A549 (cell line): ENCODE results near the gene SDS. TPM values are rescaled to one million over a fixed set of nuclear protein-coding genes. Genes with fewer than 3 reads are reported as not detected.

Source experiments
- ATAC-seq, 2 experiments: fragments of 200-7000 bp in 1 of 2; fragments of >200 bp in 1 of 2; cut with Nextera tagmentation in 1 of 2; cut with Tn5 transposase in 1 of 2; 3 replicates each; pipeline versions ENCODE4 v1.8.0 to v1.9.1; 2018 to 2020; ENCODE audit warnings: mild to moderate bottlenecking in 1 of 2, moderate library complexity in 1 of 2
- CTCF ChIA-PET: fragments of 300-600 bp; sonication (Branson Sonifier 250); formaldehyde crosslinking; extraction: SDS; loops from one replicate; lab custom pipeline; 2021; ENCODE audit warnings: antibody characterized with exemption, inconsistent platforms; lab: Yijun Ruan, JAX
- POLR2A ChIA-PET: fragments of 350-600 bp; formaldehyde crosslinking; extraction: SDS; loops from one replicate; lab custom pipeline; 2021; ENCODE audit warnings: antibody characterized with exemption, inconsistent platforms; lab: Yijun Ruan, JAX
- DNase-seq, 2 experiments: peaks; one replicate each; pipeline versions ENCODE4 v3.0.0 to v3.0.0-alpha.2; 2011 to 2016; ENCODE audit warnings: low read depth in 1 of 2, low spot score in 1 of 2
- FAIRE-seq: peaks from 2 replicates; lab custom pipeline; 2011; peaks lifted over from hg19 to GRCh38; lab: Jason Lieb, UNC
- H3K27ac ChIP-seq, 2 experiments: fragments of >200 bp; sonication (Bioruptor Twin); formaldehyde crosslinking; 3 replicates each; pipeline ENCODE4 v1.5.1; 2016 to 2017
- H3K4me1 ChIP-seq: fragments of >200 bp; sonication (Bioruptor Twin); formaldehyde crosslinking; 3 replicates; pipeline ENCODE4 v1.6.1; 2016
- H3K4me2 ChIP-seq: fragments of >200 bp; sonication (Bioruptor Twin); formaldehyde crosslinking; 3 replicates; pipeline ENCODE4 v1.6.1; 2016
- H3K4me3 ChIP-seq: fragments of >200 bp; sonication (Bioruptor Twin); formaldehyde crosslinking; 3 replicates; pipeline ENCODE4 v1.5.1; 2016
- H3K9me3 ChIP-seq: fragments of >200 bp; sonication (Bioruptor Twin); formaldehyde crosslinking; 3 replicates; pipeline ENCODE4 v1.6.1; 2016
- BHLHE40 ChIP-seq: IDR thresholded peaks from 2 replicates; pipeline ENCODE4 v1.6.1; 2012; ENCODE audit warnings: low read depth, low read length, inconsistent platforms
- CBX8 ChIP-seq: fragments of 200-600 bp; sonication (generic); IDR thresholded peaks from 2 replicates; pipeline ENCODE4 v1.6.1; 2016
- CEBPB ChIP-seq, 2 experiments: fragments of >200 bp in 1 of 2; sonication (Bioruptor Twin) in 1 of 2; formaldehyde crosslinking in 1 of 2; IDR thresholded peaks; 2 replicates each; pipeline ENCODE4 v1.6.1; 2012 to 2016
- CHD2 ChIP-seq: fragments of 150-350 bp; IDR thresholded peaks from 2 replicates; pipeline ENCODE4 v1.6.1; 2014; ENCODE audit warnings: low read length; ENCODE audit not compliant: partially characterized antibody
- CHD4 ChIP-seq: fragments of 200-600 bp; sonication (generic); IDR thresholded peaks from 2 replicates; pipeline ENCODE4 v1.6.1; 2016; ENCODE audit warnings: antibody characterized with exemption, mild to moderate bottlenecking, borderline replicate concordance
- EP300 ChIP-seq, 2 experiments: fragments of >200 bp; sonication (Bioruptor Twin); formaldehyde crosslinking; IDR thresholded peaks; 2 replicates in 1 of 2; 3 replicates in 1 of 2; pipeline ENCODE4 v1.6.1; 2016 to 2017
- ESRRA ChIP-seq: fragments of 150-350 bp; IDR thresholded peaks from 2 replicates; pipeline ENCODE4 v1.6.1; 2014; ENCODE audit warnings: mild to moderate bottlenecking, low read length, borderline replicate concordance
- FOSL2 ChIP-seq, 2 experiments: fragments of 450-650 bp in 1 of 2; fragments of >200 bp in 1 of 2; sonication (Bioruptor Twin) in 1 of 2; formaldehyde crosslinking; IDR thresholded peaks; 2 replicates each; pipeline versions ENCODE4 v1.5.0 to v1.6.1; 2016 to 2020; ENCODE audit warnings: mild to moderate bottlenecking in 1 of 2, moderate library complexity in 1 of 2
- FOXS1 ChIP-seq: fragments of 250-450 bp; sonication (Bioruptor Pico); IDR thresholded peaks from 2 replicates; pipeline ENCODE4 v1.5.0; 2020; ENCODE audit warnings: mild to moderate bottlenecking, moderate library complexity
- HDAC2 ChIP-seq: fragments of 200-600 bp; sonication (generic); IDR thresholded peaks from 2 replicates; pipeline ENCODE4 v1.6.1; 2016
- HEYL ChIP-seq: fragments of 250-450 bp; sonication (Bioruptor Pico); IDR thresholded peaks from 2 replicates; pipeline ENCODE4 v1.8.0; 2021; ENCODE audit warnings: mild to moderate bottlenecking, moderate library complexity
- HMGXB4 ChIP-seq: fragments of 250-450 bp; sonication (Bioruptor Pico); IDR thresholded peaks from 2 replicates; pipeline ENCODE4 v1.5.0; 2021; ENCODE audit warnings: mild to moderate bottlenecking, moderate library complexity, borderline replicate concordance
- HOXA7 ChIP-seq: fragments of 250-450 bp; sonication (Bioruptor Pico); IDR thresholded peaks from 2 replicates; pipeline ENCODE4 v1.5.0; 2020; ENCODE audit warnings: mild to moderate bottlenecking, moderate library complexity
- HOXB5 ChIP-seq: fragments of 250-450 bp; sonication (Bioruptor Pico); IDR thresholded peaks from 2 replicates; pipeline ENCODE4 v1.5.0; 2020; ENCODE audit warnings: mild to moderate bottlenecking, moderate library complexity
- JUN ChIP-seq, 2 experiments: fragments of >200 bp; sonication (Bioruptor Twin); formaldehyde crosslinking; IDR thresholded peaks; 2 replicates in 1 of 2; 3 replicates in 1 of 2; pipeline ENCODE4 v1.6.1; 2016 to 2017
- JUNB ChIP-seq: fragments of >200 bp; sonication (Bioruptor Twin); formaldehyde crosslinking; IDR thresholded peaks from 2 replicates; pipeline ENCODE4 v1.6.1; 2016
- KDM1A ChIP-seq: fragments of 200-600 bp; sonication (generic); IDR thresholded peaks from 2 replicates; pipeline ENCODE4 v1.6.1; 2016; ENCODE audit warnings: low read depth, mild to moderate bottlenecking
- MYC ChIP-seq: IDR thresholded peaks from 2 replicates; pipeline ENCODE4 v1.6.1; 2012; ENCODE audit warnings: mild to moderate bottlenecking, inconsistent platforms, low read length, improper control_type of control experiment, borderline replicate concordance
- POLR2A ChIP-seq: IDR thresholded peaks from 2 replicates; pipeline ENCODE4 v1.6.1; 2012; ENCODE audit warnings: mild to moderate bottlenecking, low read length
- RCOR1 ChIP-seq: fragments of 150-350 bp; IDR thresholded peaks from 2 replicates; pipeline ENCODE4 v1.6.1; 2014; ENCODE audit warnings: antibody characterized with exemption, low read length, low read depth
- REST ChIP-seq: fragments of 200-600 bp; sonication (generic); IDR thresholded peaks from 2 replicates; pipeline ENCODE4 v1.6.1; 2016; ENCODE audit warnings: antibody characterized with exemption, mild to moderate bottlenecking, moderate library complexity
- SMC3 ChIP-seq: fragments of >200 bp; sonication (Bioruptor Twin); formaldehyde crosslinking; IDR thresholded peaks from 3 replicates; pipeline ENCODE4 v1.6.1; 2018; ENCODE audit warnings: inconsistent platforms
- SREBF2 ChIP-seq: fragments of 450-650 bp; IDR thresholded peaks from 2 replicates; pipeline ENCODE4 v1.6.1; 2014; ENCODE audit warnings: mild to moderate bottlenecking, moderate library complexity
- TFCP2L1 ChIP-seq: fragments of 250-450 bp; sonication (Bioruptor Pico); IDR thresholded peaks from 2 replicates; pipeline ENCODE4 v1.5.0; 2021; ENCODE audit warnings: mild to moderate bottlenecking
- ZC3H11A ChIP-seq: fragments of 450-650 bp; IDR thresholded peaks from 2 replicates; pipeline ENCODE4 v1.6.1; 2014; ENCODE audit warnings: antibody characterized with exemption, mild to moderate bottlenecking
- ZSCAN20 ChIP-seq: fragments of 250-450 bp; sonication (Bioruptor Pico); IDR thresholded peaks from 2 replicates; pipeline ENCODE4 v1.8.0; 2022; ENCODE audit warnings: mild to moderate bottlenecking, moderate library complexity
- WGBS: methylation state at CpG from one replicate; pipeline ENCODE4 v1.1.6; 2017; ENCODE audit errors: missing lambda C conversion rate; 5-methylcytosine and 5-hydroxymethylcytosine counted together
- polyA plus RNA-seq, 4 experiments: library from polyadenylated mRNA; depleted of rRNA in 3 of 4; stranded (reverse); fragments of >200 nt; fragmentation: RNase III in 1 of 4; extraction: RNeasy Plus Mini Kit Qiagen cat#74134 plus additional on column Dnase treatment in 1 of 4; gene quantifications; 2 replicates in 3 of 4; 3 replicates in 1 of 4; pipeline ENCODE4 v1.2.3, GENCODE V29; 2011 to 2017

Gene SDS
- polyA plus RNA-seq, 2 of the 4 experiments (the other 2 are of a cell fraction) = 3.9 to 7.3 TPM

GRCh38 chr12:113392988-113393579, 10.6 kb downstream of the SDS start (continued):
- no peak for TF ChIP-seq ZC3H11A
- no peak for TF ChIP-seq JUN (IDR thresholded peaks at IDR 0.05)
- TF ChIP-seq FOXS1 = no peak
- no peak for TF ChIP-seq TFCP2L1 (CRISPR knock-in tag)
- TF ChIP-seq MYC = no peak
- TF ChIP-seq POLR2A = no peak
- TF ChIP-seq, all 56 proteins: peak for 0

GRCh38 chr12:113392520-113392919, 11.2 kb downstream of the SDS start:
- WGBS = 86% methylated on average over 7 of the region's 7 CpGs
- FAIRE-seq (no peak), DNase-seq (no peak), ATAC-seq (no peak)
- TF ChIP-seq KDM1A (no peak), EP300 (IDR thresholded peaks at IDR 0.05) (no peak), ZC3H11A (no peak), HEYL (CRISPR knock-in tag) (no peak), RCOR1 (no peak), REST (no peak), ESRRA (no peak), MYC (no peak), CEBPB (IDR thresholded peaks at IDR 0.05) (no peak), SMC3 (no peak), BHLHE40 (no peak), ZSCAN20 (CRISPR knock-in tag) (no peak), CHD4 (no peak), FOXS1 (no peak), FOSL2 (IDR thresholded peaks at IDR 0.05) (no peak), FOSL2 (CRISPR knock-in tag; IDR thresholded peaks at IDR 0.05) (no peak), JUNB (no peak)
- Histone ChIP-seq H3K4me2 (no peak overlapping the region), H3K27ac (no peak overlapping the region), H3K9me3 (no peaks in the 10 kb centered on the region), H3K4me3 (no peak overlapping the region), H3K4me1 (no peaks in the 10 kb centered on the region)
- POLR2A ChIA-PET = no interaction called here
- CTCF ChIA-PET = interaction anchor here (0.6 to 1.4 kb wide), 3 partner anchors 14 to 33 kb away, joined by 3 to 4 read pairs (median 4); no protein-coding TSS in a partner anchor

GRCh38 chr12:113391650-113392337, 11.9 kb downstream of the SDS start:
- no peak for ATAC-seq
- H3K4me2 ChIP-seq = no peak overlapping the region
- H3K27ac ChIP-seq = no peak overlapping the region
- TF ChIP-seq SREBF2 (no peak), CHD2 (no peak), HOXB5 (CRISPR knock-in tag) (no peak), CBX8 (no peak), HDAC2 (no peak), HMGXB4 (CRISPR knock-in tag) (no peak), HOXA7 (CRISPR knock-in tag) (no peak)
- ChIA-PET POLR2A (no interaction called here), CTCF (interaction anchor here (0.6 to 1.4 kb wide), 3 partner anchors 15 to 34 kb away, joined by 3 to 4 read pairs (median 4); no protein-coding TSS in a partner anchor)
- no peak for DNase-seq
- 88% methylated on average over 9 of the region's 9 CpGs for WGBS
- no peak for FAIRE-seq
- no peaks in the 10 kb centered on the region for H3K9me3 ChIP-seq
- no peaks in the 10 kb centered on the region for H3K4me1 ChIP-seq
- H3K4me3 ChIP-seq = no peak overlapping the region
